GM18858 (cell line): ENCODE results near the gene MMAB.

Experiments used
- ATAC-seq: cut with Tn5 transposase; IDR thresholded peaks from one replicate; pipeline ENCODE4 v1.9.1; 2021; ENCODE audit not compliant: unreplicated experiment

Gene MMAB

GRCh38 chr12:109560867-109561710, 12.2 kb downstream of the MMAB start:
- ATAC-seq: no peak

GRCh38 chr12:109559601-109560000, 13.7 kb downstream of the MMAB start:
- no peak for ATAC-seq

GRCh38 chr12:109559200-109559505, 14.2 kb downstream of the MMAB start:
- no peak for ATAC-seq

GRCh38 chr12:109558374-109559199, 14.7 kb downstream of the MMAB start:
- no peak for ATAC-seq

GRCh38 chr12:109557805-109558204, 15.5 kb downstream of the MMAB start:
- no peak for ATAC-seq

GRCh38 chr12:109557200-109557599, 16.1 kb downstream of the MMAB start:
- no peak for ATAC-seq

GRCh38 chr12:109555431-109556315, 17.6 kb downstream of the MMAB start:
- ATAC-seq: no peak

- no peak for ATAC-seq
Measured at GRCh38 chr12:109554761-109555160, 18.5 kb downstream of the MMAB start.

GRCh38 chr12:109553906-109554500, 19.3 kb downstream of the MMAB start:
- ATAC-seq: no peak

GRCh38 chr12:109553483-109553882, 19.8 kb downstream of the MMAB start:
- ATAC-seq: no peak

- no peak for ATAC-seq
Measured at GRCh38 chr12:109552971-109553370, 20.3 kb downstream of the MMAB start.

- ATAC-seq: no peak
Measured at GRCh38 chr12:109551108-109551507, 22.2 kb downstream of the MMAB start.

GRCh38 chr12:109550281-109550680, 23.0 kb downstream of the MMAB start:
- ATAC-seq: no peak

- ATAC-seq: no peak
Measured at GRCh38 chr12:109549613-109550270, 23.6 kb downstream of the MMAB start.

- no peak for ATAC-seq
Measured at GRCh38 chr12:109548258-109548657, 25.0 kb downstream of the MMAB start.

- no peak for ATAC-seq
Measured at GRCh38 chr12:109547286-109547685, 26.0 kb downstream of the MMAB start.

- ATAC-seq: no peak
Measured at GRCh38 chr12:109545826-109546225, 27.5 kb downstream of the MMAB start.

GRCh38 chr12:109544955-109545531, 28.3 kb downstream of the MMAB start:
- ATAC-seq: no peak

- no peak for ATAC-seq
Measured at GRCh38 chr12:109542876-109543275, 30.4 kb downstream of the MMAB start.

GRCh38 chr12:109542014-109542413, 31.3 kb downstream of the MMAB start:
- no peak for ATAC-seq
